Smooth muscle cell (in vitro differentiated cells): ENCODE data around the gene SUPV3L1. TPM values are rescaled to one million over a fixed set of nuclear protein-coding genes. Genes with fewer than 3 reads are reported as not detected.

Source experiments
- DNase-seq: peaks from one replicate; lab custom pipeline; 2025; ENCODE audit not compliant: unreplicated experiment; lab: John Stamatoyannopoulos, UW
- H2AFZ ChIP-seq: fragments of 200-600 bp; sonication (generic); 2 replicates; pipeline ENCODE4 v1.6.0; 2016; ENCODE audit warnings: antibody characterized with exemption, low read depth, mild to moderate bottlenecking
- H3F3A ChIP-seq: fragments of 200-600 bp; sonication (generic); 2 replicates; pipeline ENCODE4 v1.6.0; 2017; ENCODE audit warnings: antibody characterized with exemption, low read depth
- H3K27ac ChIP-seq: fragments of 200-600 bp; sonication (generic); 2 replicates; pipeline ENCODE4 v1.5.1; 2016; ENCODE audit warnings: low read depth, mild to moderate bottlenecking
- H3K27me3 ChIP-seq: fragments of 200-600 bp; sonication (generic); 2 replicates; pipeline ENCODE4 v1.6.1; 2016; ENCODE audit warnings: low read depth, mild to moderate bottlenecking
- H3K36me3 ChIP-seq: fragments of 200-600 bp; sonication (generic); 2 replicates; pipeline ENCODE4 v1.5.1; 2016; ENCODE audit warnings: low read depth
- H3K4me1 ChIP-seq: fragments of 200-600 bp; sonication (generic); 2 replicates; pipeline ENCODE4 v1.5.1; 2016; ENCODE audit warnings: low read depth
- H3K4me2 ChIP-seq: fragments of 200-600 bp; sonication (generic); 2 replicates; pipeline ENCODE4 v1.6.0; 2016; ENCODE audit warnings: mild to moderate bottlenecking
- H3K4me3 ChIP-seq: fragments of 200-600 bp; sonication (generic); 2 replicates; pipeline ENCODE4 v1.5.1; 2016; ENCODE audit warnings: mild to moderate bottlenecking
- H3K79me2 ChIP-seq: fragments of 200-600 bp; sonication (generic); 2 replicates; pipeline ENCODE4 v1.6.0; 2016; ENCODE audit warnings: low read depth, mild to moderate bottlenecking
- H3K9ac ChIP-seq: fragments of 200-600 bp; sonication (generic); 2 replicates; pipeline ENCODE4 v1.6.0; 2016; ENCODE audit warnings: low read depth
- H3K9me3 ChIP-seq: fragments of 200-600 bp; sonication (generic); replicated peaks from 2 replicates; pipeline ENCODE4 v1.5.1; 2016; ENCODE audit warnings: low read depth
- H4K20me1 ChIP-seq: fragments of 200-600 bp; sonication (generic); 2 replicates; pipeline ENCODE4 v1.6.0; 2016; ENCODE audit warnings: low read depth
- WGBS: methylation state at CpG from one replicate; pipeline ENCODE4 v1.1.7; 2016; ENCODE audit warnings: low lambda C conversion rate; 5-methylcytosine and 5-hydroxymethylcytosine counted together
- polyA plus RNA-seq: library from polyadenylated mRNA; unstranded; fragments of >200 nt; fragmentation: Nextera tagmentation; extraction: Ambion mirVana; gene quantifications from 2 replicates; pipeline ENCODE4 v1.2.1, GENCODE V29; 2016
- total RNA-seq: library from RNA; depleted of rRNA; stranded (reverse); fragments of >200 nt; gene quantifications from 2 replicates; pipeline ENCODE4 v1.2.3, GENCODE V29; 2014
- TF ChIP-seq, protein P1 (sequence below): fragments of 200-600 bp; sonication (generic); IDR thresholded peaks from 2 replicates; pipeline ENCODE4 v1.5.1; 2017; ENCODE audit warnings: borderline replicate concordance, mild to moderate bottlenecking, antibody characterized with exemption; ENCODE audit not compliant: insufficient read depth, poor library complexity, severe bottlenecking

The SUPV3L1 gene
- total and polyA plus RNA-seq, 2 experiments from 2014 or later, result 21.0 to 32.6 TPM

DNA sequence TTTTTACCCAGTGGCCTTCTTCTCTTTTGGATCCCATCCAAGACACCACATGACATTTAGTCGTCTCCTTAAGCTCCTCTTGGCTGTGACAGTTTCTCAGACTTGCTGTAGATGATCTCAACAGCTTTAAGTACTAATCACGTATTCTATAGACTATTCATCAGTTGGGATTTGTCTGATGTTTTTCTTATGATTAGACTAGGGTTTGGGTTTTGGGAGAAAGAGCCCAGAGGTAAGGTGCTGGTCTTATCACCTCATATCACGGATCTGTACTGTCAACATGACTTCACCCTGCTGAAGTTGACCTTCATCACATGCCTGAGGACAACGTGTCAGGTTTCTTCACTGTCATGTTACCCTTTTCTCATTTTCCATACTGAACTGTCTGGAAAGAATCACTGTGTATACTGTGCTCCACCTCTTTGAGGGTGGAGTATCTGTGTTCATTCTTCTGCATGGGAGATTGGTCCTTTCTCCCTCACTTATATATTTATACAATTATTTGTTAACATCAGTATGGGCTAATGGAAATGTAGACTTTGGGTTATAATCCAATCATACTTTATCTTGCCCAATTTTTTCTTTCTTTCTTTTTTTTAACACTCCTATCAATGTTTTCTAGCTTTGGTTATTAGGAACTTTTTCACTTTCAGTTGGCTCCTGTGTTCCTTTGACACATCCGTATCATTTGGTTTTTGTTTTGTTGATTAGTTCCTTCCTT is 33.7 kb downstream of the SUPV3L1 start:
- Histone ChIP-seq H3K4me3 (no peak overlapping the region), H2AFZ (no peak overlapping the region), H3K79me2 (no peaks in the 10 kb centered on the region), H3K9me3 (no peaks in the 10 kb centered on the region), H3K36me3 (no peaks in the 10 kb centered on the region), H3K4me1 (no peaks in the 10 kb centered on the region), H3K9ac (no peak overlapping the region), H3K27ac (no peak overlapping the region), H3K27me3 (no peaks in the 10 kb centered on the region), H4K20me1 (no peaks in the 10 kb centered on the region), H3K4me2 (no peak overlapping the region), H3F3A (no peaks in the 10 kb centered on the region)
- WGBS, result 65% methylated on average over 5 of the region's 5 CpGs
- TF ChIP-seq, protein P1, sequence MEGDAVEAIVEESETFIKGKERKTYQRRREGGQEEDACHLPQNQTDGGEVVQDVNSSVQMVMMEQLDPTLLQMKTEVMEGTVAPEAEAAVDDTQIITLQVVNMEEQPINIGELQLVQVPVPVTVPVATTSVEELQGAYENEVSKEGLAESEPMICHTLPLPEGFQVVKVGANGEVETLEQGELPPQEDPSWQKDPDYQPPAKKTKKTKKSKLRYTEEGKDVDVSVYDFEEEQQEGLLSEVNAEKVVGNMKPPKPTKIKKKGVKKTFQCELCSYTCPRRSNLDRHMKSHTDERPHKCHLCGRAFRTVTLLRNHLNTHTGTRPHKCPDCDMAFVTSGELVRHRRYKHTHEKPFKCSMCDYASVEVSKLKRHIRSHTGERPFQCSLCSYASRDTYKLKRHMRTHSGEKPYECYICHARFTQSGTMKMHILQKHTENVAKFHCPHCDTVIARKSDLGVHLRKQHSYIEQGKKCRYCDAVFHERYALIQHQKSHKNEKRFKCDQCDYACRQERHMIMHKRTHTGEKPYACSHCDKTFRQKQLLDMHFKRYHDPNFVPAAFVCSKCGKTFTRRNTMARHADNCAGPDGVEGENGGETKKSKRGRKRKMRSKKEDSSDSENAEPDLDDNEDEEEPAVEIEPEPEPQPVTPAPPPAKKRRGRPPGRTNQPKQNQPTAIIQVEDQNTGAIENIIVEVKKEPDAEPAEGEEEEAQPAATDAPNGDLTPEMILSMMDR, result no peak
- DNase-seq, result no peak

DNA sequence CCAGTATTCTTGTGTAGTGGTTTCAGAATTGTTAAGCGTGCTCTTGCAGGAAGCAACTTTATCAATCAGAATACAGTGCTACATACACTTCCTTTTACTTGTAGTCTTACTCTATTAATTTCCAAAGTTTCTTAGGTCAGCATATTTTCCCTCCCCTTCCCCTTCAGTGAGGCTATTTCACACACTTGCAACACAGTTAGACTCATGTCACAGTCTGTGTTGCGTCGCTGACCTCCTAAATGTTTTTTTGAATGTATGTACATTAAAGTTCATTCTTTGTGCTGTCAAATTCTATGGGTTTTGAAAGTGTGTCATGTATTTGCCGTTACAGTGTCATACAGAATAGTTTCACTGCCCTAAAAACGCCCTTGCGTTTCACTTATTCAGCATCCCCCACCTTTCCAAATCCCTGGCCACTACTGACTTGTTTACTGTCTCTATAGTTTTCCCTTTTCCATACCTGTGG is 34.7 kb downstream of the SUPV3L1 start:
- no peaks in the 10 kb centered on the region for H4K20me1 ChIP-seq
- no peak overlapping the region for H3K4me3 ChIP-seq
- H3K36me3 ChIP-seq, result no peaks in the 10 kb centered on the region
- no peak overlapping the region for H3K9ac ChIP-seq
- TF ChIP-seq, protein P1, result no peak
- no peak overlapping the region for H3K4me2 ChIP-seq
- no peak overlapping the region for H3K27ac ChIP-seq
- H3F3A ChIP-seq, result no peaks in the 10 kb centered on the region
- no peaks in the 10 kb centered on the region for H3K4me1 ChIP-seq
- H3K9me3 ChIP-seq, result no peaks in the 10 kb centered on the region
- no peaks in the 10 kb centered on the region for H3K27me3 ChIP-seq
- WGBS, result 98% methylated on average over 6 of the region's 6 CpGs
- no peak overlapping the region for H2AFZ ChIP-seq
- H3K79me2 ChIP-seq, result no peaks in the 10 kb centered on the region
- DNase-seq, result no peak

- Histone ChIP-seq H3K4me3 (no peak overlapping the region), H3K27me3 (no peaks in the 10 kb centered on the region), H3K27ac (no peak overlapping the region), H3K4me1 (no peaks in the 10 kb centered on the region), H3K4me2 (peak overlapping the region; percentile 29), H3K9ac (no peak overlapping the region), H3K79me2 (no peaks in the 10 kb centered on the region), H3K9me3 (no peaks in the 10 kb centered on the region), H3F3A (no peaks in the 10 kb centered on the region), H4K20me1 (no peaks in the 10 kb centered on the region), H3K36me3 (no peaks in the 10 kb centered on the region), H2AFZ (peak overlapping the region; percentile 29)
- 60% methylated on average over 10 of the region's 10 CpGs for WGBS
- DNase-seq, result no peak
- TF ChIP-seq, protein P1, result no peak
Measured at GRCh38 chr10:69215405-69216171, 35.6 kb downstream of the SUPV3L1 start.
